Lung (tissue), 12 donors: ENCODE measurements around the gene PCGF2. TPM values are rescaled to one million over a fixed set of nuclear protein-coding genes. Genes with fewer than 3 reads are reported as not detected.

ENCODE experiments used
- ATAC-seq: fragments of 200-7000 bp; cut with Tn5 transposase; one replicate; pipeline ENCODE4 v1.9.1; 2020; ENCODE audit warnings: moderate number of reproducible peaks; ENCODE audit not compliant: insufficient read depth, low FRiP score
- DNase-seq, 3 donors: peaks; one replicate each; pipeline ENCODE4 v3.0.0-alpha.2; 2013 to 2017
- H3K27ac ChIP-seq, 2 donors: one replicate each; pipeline ENCODE4 v1.5.1; 2013; ENCODE audit warnings: mild to moderate bottlenecking in 2 of 2, moderate library complexity in 2 of 2, control low read depth in 1 of 2, inconsistent platforms in 1 of 2, low read depth in 1 of 2, low read length in 1 of 2
- H3K27me3 ChIP-seq, 3 donors: one replicate each; pipeline ENCODE4 v1.5.1; 2013; ENCODE audit warnings: low read length in 2 of 3; ENCODE audit not compliant: control insufficient read depth in 3 of 3, insufficient read depth in 3 of 3
- H3K36me3 ChIP-seq, 4 donors: one replicate each; pipeline ENCODE4 v1.5.1; 2013; ENCODE audit warnings: low read length in 4 of 4, mild to moderate bottlenecking in 1 of 4, moderate library complexity in 1 of 4; ENCODE audit not compliant: control insufficient read depth in 4 of 4, insufficient read depth in 4 of 4
- H3K4me1 ChIP-seq, 5 donors: one replicate each; pipeline ENCODE4 v1.5.1; 2013; ENCODE audit warnings: low read length in 5 of 5, mild to moderate bottlenecking in 2 of 5, moderate library complexity in 1 of 5; ENCODE audit not compliant: control insufficient read depth in 5 of 5, insufficient read depth in 5 of 5
- H3K4me3 ChIP-seq: one replicate; pipeline ENCODE4 v1.5.1; 2013; ENCODE audit warnings: mild to moderate bottlenecking, control low read depth, moderate library complexity
- H3K9ac ChIP-seq, 2 donors: one replicate each; pipeline ENCODE4 v1.5.1; 2013; ENCODE audit warnings: low read length in 2 of 2, control low read depth in 1 of 2; ENCODE audit not compliant: insufficient read depth in 1 of 2
- H3K9me3 ChIP-seq, 4 donors: one replicate each; pipeline ENCODE4 v1.5.1; 2013; ENCODE audit warnings: low read length in 3 of 4, mild to moderate bottlenecking in 1 of 4, moderate library complexity in 1 of 4; ENCODE audit not compliant: control insufficient read depth in 4 of 4, insufficient read depth in 3 of 4
- CTCF ChIP-seq: IDR thresholded peaks from 2 replicates; pipeline ENCODE4 v1.5.1; 2012; ENCODE audit warnings: mild to moderate bottlenecking; ENCODE audit errors: control extremely low read depth, extremely low read depth
- WGBS, 2 donors: extraction: QIAGEN DNeasy Blood & Tissue Kit; methylation state at CpG; one replicate each; pipeline ENCODE4 v1.1.7; 2013; 5-methylcytosine and 5-hydroxymethylcytosine counted together
- polyA plus RNA-seq, 2 donors: library from polyadenylated mRNA; stranded (reverse); fragments of 200-250 nt; gene quantifications; one replicate each; pipeline ENCODE4 v1.2.1, GENCODE V29; 2013
- total RNA-seq, 2 donors: library from RNA; depleted of rRNA in 1 of 2; stranded (reverse); fragments of >200 nt in 1 of 2; gene quantifications; one replicate each; pipeline ENCODE4 v1.2.1, GENCODE V29; 2014 to 2021
- donor health status: control.
- donor health status: control.
- donor health status: Bipolar disorder and iron deficiency.
- donor health status: healthy.
- donor health status: DM: yes; HTN: yes; CAD: no.

The PCGF2 gene
- total and polyA plus RNA-seq, 4 donors: 17.1 to 61.4 (median 36.2) TPM

GRCh38 chr17:38746849-38747462 lies 1.2 kb downstream of the PCGF2 start:
- ATAC-seq (no peak), DNase-seq (no peak)
- TF ChIP-seq CTCF: no peak
- H3K4me1 ChIP-seq: peaks cover 5 to 76% (median 25%) of the 10 kb centered on the region in 5 donors
- H3K27me3 ChIP-seq: peaks cover 0 to 16% (median 10%) of the 10 kb centered on the region in 3 donors
- no peaks in the 10 kb centered on the region for H3K9me3 ChIP-seq
- no peaks in the 10 kb centered on the region for H3K36me3 ChIP-seq
- H3K9ac ChIP-seq: peak overlapping the region; percentile 67 to 68
- 8 to 12% methylated on average over 21 of the region's 21 CpGs for WGBS, 2 donors
- H3K27ac ChIP-seq: peak overlapping the region in 1 of 2 donors; percentile 15
- peak overlapping the region; percentile 41 for H3K4me3 ChIP-seq

- ATAC-seq (no peak), DNase-seq (peak in 1 of 3 donors; percentile 47)
- Histone ChIP-seq H3K27me3 (peaks cover 0 to 14% (median 7%) of the 10 kb centered on the region in 3 donors), H3K36me3 (no peaks in the 10 kb centered on the region), H3K9ac (peak overlapping the region; percentile 67 to 68), H3K27ac (peak overlapping the region in 1 of 2 donors; percentile 15), H3K4me3 (no peak overlapping the region), H3K9me3 (no peaks in the 10 kb centered on the region), H3K4me1 (peaks cover 9 to 80% (median 31%) of the 10 kb centered on the region in 5 donors)
- TF ChIP-seq CTCF: no peak
- 49 to 66% methylated on average over 8 of the region's 8 CpGs for WGBS, 2 donors
These were observed 1.9 kb downstream of the PCGF2 start for GRCh38 chr17:38746004-38746848.

GRCh38 chr17:38745545-38745944 lies 2.6 kb downstream of the PCGF2 start:
- DNase-seq (no peak), ATAC-seq (no peak)
- Histone ChIP-seq H3K4me3 (no peak overlapping the region), H3K27ac (peak overlapping the region in 1 of 2 donors; percentile 1), H3K27me3 (peaks cover 0 to 7% (median under 1%) of the 10 kb centered on the region in 3 donors), H3K4me1 (peaks cover 9 to 80% (median 29%) of the 10 kb centered on the region in 5 donors), H3K9me3 (no peaks in the 10 kb centered on the region), H3K9ac (peak overlapping the region in 1 of 2 donors; percentile 51), H3K36me3 (no peaks in the 10 kb centered on the region)
- no peak for TF ChIP-seq CTCF
- 36 to 59% methylated on average over 4 of the region's 4 CpGs for WGBS, 2 donors
